Esophagus squamous epithelium (tissue), 5 donors: ENCODE measurements around the gene AMPH. TPM values are rescaled to one million over a fixed set of nuclear protein-coding genes. Genes with fewer than 3 reads are reported as not detected.

Experiments used
- DNase-seq: peaks from one replicate; lab custom pipeline; 2025; lab: John Stamatoyannopoulos, UW
- H3K27ac ChIP-seq, 4 donors: fragments of 200-600 bp; sonication (generic); one replicate each; pipeline ENCODE4 v1.5.1; 2016 to 2019; ENCODE audit warnings: mild to moderate bottlenecking in 1 of 4
- H3K27me3 ChIP-seq, 4 donors: fragments of 200-600 bp; sonication (generic); 1 replicate in 3 of 4; 2 replicates in 1 of 4; pipeline versions ENCODE4 v1.5.1 to v1.6.0; 2017 to 2021; ENCODE audit warnings: antibody characterized with exemption in 1 of 4
- H3K36me3 ChIP-seq, 3 donors: fragments of 200-600 bp; sonication (generic); one replicate each; pipeline ENCODE4 v1.5.1; 2016 to 2019
- H3K4me1 ChIP-seq, 3 donors: fragments of 200-600 bp; sonication (generic); one replicate each; pipeline ENCODE4 v1.5.1; 2017 to 2019
- H3K4me3 ChIP-seq, 4 donors: fragments of 200-600 bp; sonication (generic); 1 replicate in 3 of 4; 2 replicates in 1 of 4; pipeline ENCODE4 v1.5.1; 2016 to 2019; ENCODE audit warnings: mild to moderate bottlenecking in 2 of 4, moderate library complexity in 1 of 4
- H3K9me3 ChIP-seq, 3 donors: fragments of 200-600 bp; sonication (generic); one replicate each; pipeline ENCODE4 v1.5.1; 2016 to 2019
- POLR2A ChIP-seq, 4 donors: fragments of 450-650 bp; IDR thresholded peaks; one replicate each; pipeline ENCODE4 v1.6.1; 2017; ENCODE audit warnings: antibody characterized with exemption in 4 of 4, mild to moderate bottlenecking in 4 of 4, moderate library complexity in 3 of 4
- WGBS, 2 donors: methylation state at CpG; one replicate each; pipeline ENCODE4 v1.1.5; 2018; 5-methylcytosine and 5-hydroxymethylcytosine counted together
- intact Hi-C: fragments of 100-400 bp; cut with DNase I; formaldehyde crosslinking; loops from one replicate; pipeline ENCODE4 v1.15.0; 2022
- total RNA-seq, 4 donors: library from RNA; depleted of rRNA; stranded (reverse); fragments of >200 nt; gene quantifications; one replicate each; pipeline ENCODE4 v1.1.0, GENCODE V29; 2016
- TF ChIP-seq, protein P1 (sequence below), 6 experiments: fragments of 450-650 bp in 4 of 6; fragments of 200-600 bp in 2 of 6; sonication (generic) in 2 of 6; IDR thresholded peaks; one replicate each; pipeline ENCODE4 v1.5.1; 2016 to 2019; ENCODE audit warnings: antibody characterized with exemption in 6 of 6, mild to moderate bottlenecking in 4 of 6, moderate library complexity in 4 of 6
- donor health status: DM: yes; HTN: yes; CAD: no.

Gene AMPH
- total RNA-seq, 4 donors from 2014 or later = 0.18 to 2.3 (median 1.7) TPM; not detected in 1

DNA sequence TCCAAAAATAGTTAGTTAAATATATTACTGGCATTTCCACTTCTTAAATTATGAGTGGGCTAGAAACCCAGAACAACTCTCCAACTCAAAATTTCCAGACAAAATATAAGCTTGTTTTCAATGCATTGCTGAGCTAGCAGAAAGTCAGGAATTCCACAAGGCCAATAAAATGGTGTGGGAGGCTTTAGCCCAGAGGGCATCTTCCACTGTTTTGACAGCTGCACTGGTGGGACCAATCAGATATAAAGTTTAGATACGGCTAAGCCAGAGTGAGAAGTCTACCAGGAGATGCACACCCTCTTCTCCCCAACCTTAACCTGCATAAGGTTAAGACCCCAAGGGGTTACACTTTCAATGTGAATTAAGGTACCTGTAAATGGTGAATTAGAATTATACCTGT, 76.6 kb downstream of the AMPH start:
- intact Hi-C loops = no loop called here
- no peaks in the 10 kb centered on the region for H3K4me1 ChIP-seq
- no peak overlapping the region for H3K27ac ChIP-seq
- no peak for DNase-seq
- H3K4me3 ChIP-seq = no peak overlapping the region
- TF ChIP-seq, protein P1, sequence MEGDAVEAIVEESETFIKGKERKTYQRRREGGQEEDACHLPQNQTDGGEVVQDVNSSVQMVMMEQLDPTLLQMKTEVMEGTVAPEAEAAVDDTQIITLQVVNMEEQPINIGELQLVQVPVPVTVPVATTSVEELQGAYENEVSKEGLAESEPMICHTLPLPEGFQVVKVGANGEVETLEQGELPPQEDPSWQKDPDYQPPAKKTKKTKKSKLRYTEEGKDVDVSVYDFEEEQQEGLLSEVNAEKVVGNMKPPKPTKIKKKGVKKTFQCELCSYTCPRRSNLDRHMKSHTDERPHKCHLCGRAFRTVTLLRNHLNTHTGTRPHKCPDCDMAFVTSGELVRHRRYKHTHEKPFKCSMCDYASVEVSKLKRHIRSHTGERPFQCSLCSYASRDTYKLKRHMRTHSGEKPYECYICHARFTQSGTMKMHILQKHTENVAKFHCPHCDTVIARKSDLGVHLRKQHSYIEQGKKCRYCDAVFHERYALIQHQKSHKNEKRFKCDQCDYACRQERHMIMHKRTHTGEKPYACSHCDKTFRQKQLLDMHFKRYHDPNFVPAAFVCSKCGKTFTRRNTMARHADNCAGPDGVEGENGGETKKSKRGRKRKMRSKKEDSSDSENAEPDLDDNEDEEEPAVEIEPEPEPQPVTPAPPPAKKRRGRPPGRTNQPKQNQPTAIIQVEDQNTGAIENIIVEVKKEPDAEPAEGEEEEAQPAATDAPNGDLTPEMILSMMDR (IDR thresholded peaks at IDR 0.05) = no peak
- TF ChIP-seq POLR2A (IDR thresholded peaks at IDR 0.05) = no peak
- H3K36me3 ChIP-seq = no peaks in the 10 kb centered on the region
- whole genome bisulfite sequencing, 2 donors = 31 to 56% methylated on average over 1 of the region's 1 CpG
- H3K9me3 ChIP-seq = no peaks in the 10 kb centered on the region
- no peaks in the 10 kb centered on the region for H3K27me3 ChIP-seq

DNA sequence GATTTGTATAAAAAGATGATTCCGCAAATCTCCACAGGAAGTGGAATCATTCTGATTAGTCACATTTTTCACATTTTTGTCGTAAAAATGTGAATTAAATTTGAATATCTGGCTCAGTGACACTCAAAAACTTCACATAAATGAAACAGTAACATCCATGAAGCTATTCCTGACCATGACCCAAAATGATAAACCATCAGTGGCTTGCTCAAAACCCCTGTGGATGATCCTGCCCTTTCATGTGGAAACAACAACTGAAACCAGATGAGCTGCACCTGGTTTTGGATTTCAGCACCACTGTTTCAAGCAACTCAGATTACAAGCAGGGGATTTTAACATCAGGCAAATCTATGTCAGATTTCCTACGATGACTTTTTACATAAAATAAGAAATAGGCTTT, 80.3 kb downstream of the AMPH start:
- H3K27ac ChIP-seq = no peak overlapping the region
- H3K27me3 ChIP-seq = no peaks in the 10 kb centered on the region
- no peak for DNase-seq
- WGBS, 2 donors = 27 to 62% methylated on average over 3 of the region's 3 CpGs
- H3K4me1 ChIP-seq = no peaks in the 10 kb centered on the region
- H3K4me3 ChIP-seq = no peak overlapping the region
- TF ChIP-seq, protein P1 (IDR thresholded peaks at IDR 0.05) = no peak
- TF ChIP-seq POLR2A (IDR thresholded peaks at IDR 0.05) = no peak
- intact Hi-C loops = no loop called here
- H3K9me3 ChIP-seq = no peaks in the 10 kb centered on the region
- H3K36me3 ChIP-seq = no peaks in the 10 kb centered on the region

DNA sequence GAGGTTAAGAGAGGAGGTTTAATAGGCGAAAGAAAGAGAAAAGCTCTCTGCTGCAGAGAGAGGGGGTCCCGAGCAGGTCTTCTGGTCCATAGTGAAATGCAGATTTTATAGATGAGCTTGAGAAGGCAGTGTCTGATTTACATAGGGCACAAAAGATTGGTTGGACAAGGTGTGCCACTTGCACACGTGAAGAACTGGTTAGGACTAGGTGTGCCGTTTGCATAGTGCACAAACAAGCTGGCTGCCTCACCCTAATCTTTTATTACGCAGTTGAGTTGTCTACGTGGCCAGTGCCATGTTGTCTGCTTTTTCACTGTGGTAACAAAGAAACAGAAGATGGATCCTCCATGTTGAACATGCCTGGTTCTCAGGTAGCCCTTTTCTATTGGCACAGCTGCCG, 82.6 kb downstream of the AMPH start:
- Histone ChIP-seq H3K9me3 (no peaks in the 10 kb centered on the region), H3K4me1 (no peaks in the 10 kb centered on the region), H3K27ac (no peak overlapping the region), H3K4me3 (no peak overlapping the region), H3K36me3 (no peaks in the 10 kb centered on the region), H3K27me3 (no peaks in the 10 kb centered on the region)
- TF ChIP-seq, protein P1 (IDR thresholded peaks at IDR 0.05) = no peak
- no peak for TF ChIP-seq POLR2A (IDR thresholded peaks at IDR 0.05)
- no peak for DNase-seq
- intact Hi-C loops = no loop called here
- 54 to 65% methylated on average over 7 of the region's 7 CpGs for WGBS, 2 donors

DNA sequence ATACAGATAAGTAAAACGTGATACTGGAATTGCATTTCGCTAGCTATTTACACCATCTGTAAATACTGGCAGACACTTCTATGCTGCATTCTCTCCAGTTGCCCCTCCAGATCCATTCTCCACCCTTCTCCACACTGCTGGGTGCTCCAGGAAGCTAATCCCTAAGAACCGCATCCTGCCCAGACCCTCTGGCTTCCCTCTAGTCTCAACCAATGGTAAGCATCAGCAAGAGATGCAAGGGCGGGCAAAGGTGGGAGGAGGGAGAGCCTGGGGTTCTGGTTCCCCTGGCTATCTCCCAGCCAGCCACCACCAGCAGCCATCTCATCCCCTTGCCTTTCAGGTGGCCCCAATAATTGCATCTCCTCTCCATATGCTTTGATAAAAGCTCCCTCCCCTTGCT, 84.4 kb downstream of the AMPH start:
- Histone ChIP-seq H3K36me3 (no peaks in the 10 kb centered on the region), H3K4me1 (no peaks in the 10 kb centered on the region), H3K9me3 (no peaks in the 10 kb centered on the region), H3K27me3 (no peaks in the 10 kb centered on the region), H3K4me3 (no peak overlapping the region), H3K27ac (no peak overlapping the region)
- 54 to 77% methylated on average over 3 to 4 of the region's 4 CpGs for WGBS, 2 donors
- no peak for DNase-seq
- TF ChIP-seq, protein P1 (IDR thresholded peaks at IDR 0.05) = no peak
- no peak for TF ChIP-seq POLR2A (IDR thresholded peaks at IDR 0.05)
- intact Hi-C loops = no loop called here

DNA sequence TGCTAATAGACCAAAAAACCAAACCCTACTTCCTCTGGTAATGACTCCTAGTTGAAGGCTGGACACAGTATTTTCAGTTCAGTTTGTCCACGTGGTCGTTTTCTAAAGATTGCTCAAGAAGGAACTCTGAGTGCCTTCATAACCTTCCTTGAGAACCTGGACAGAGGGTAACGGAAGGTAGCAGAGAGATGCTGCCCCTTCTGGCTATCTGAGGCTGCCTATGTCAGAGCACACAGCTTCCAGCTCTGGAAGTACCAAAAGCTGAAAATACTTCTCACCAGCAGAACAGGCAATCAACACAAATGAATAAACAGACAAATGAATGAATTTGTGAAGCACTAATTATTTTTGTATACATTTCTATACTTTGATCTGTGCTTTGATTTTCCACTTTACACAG, 85.2 kb downstream of the AMPH start:
- H3K9me3 ChIP-seq = no peaks in the 10 kb centered on the region
- no peaks in the 10 kb centered on the region for H3K4me1 ChIP-seq
- DNase-seq = no peak
- H3K36me3 ChIP-seq = no peaks in the 10 kb centered on the region
- no peak for TF ChIP-seq POLR2A (IDR thresholded peaks at IDR 0.05)
- TF ChIP-seq, protein P1 (IDR thresholded peaks at IDR 0.05) = no peak
- H3K27me3 ChIP-seq = no peaks in the 10 kb centered on the region
- H3K27ac ChIP-seq = no peak overlapping the region
- intact Hi-C loops = no loop called here
- WGBS, 2 donors = 49 to 69% methylated on average over 3 of the region's 3 CpGs
- no peak overlapping the region for H3K4me3 ChIP-seq
